HG03159 (cell line): ENCODE measurements around the gene CPSF4L.

ENCODE experiments used
- ATAC-seq: cut with Tn5 transposase; IDR thresholded peaks from one replicate; pipeline ENCODE4 v1.9.1; 2021; ENCODE audit warnings: mild to moderate bottlenecking, moderate library complexity; ENCODE audit not compliant: unreplicated experiment

The CPSF4L gene

DNA sequence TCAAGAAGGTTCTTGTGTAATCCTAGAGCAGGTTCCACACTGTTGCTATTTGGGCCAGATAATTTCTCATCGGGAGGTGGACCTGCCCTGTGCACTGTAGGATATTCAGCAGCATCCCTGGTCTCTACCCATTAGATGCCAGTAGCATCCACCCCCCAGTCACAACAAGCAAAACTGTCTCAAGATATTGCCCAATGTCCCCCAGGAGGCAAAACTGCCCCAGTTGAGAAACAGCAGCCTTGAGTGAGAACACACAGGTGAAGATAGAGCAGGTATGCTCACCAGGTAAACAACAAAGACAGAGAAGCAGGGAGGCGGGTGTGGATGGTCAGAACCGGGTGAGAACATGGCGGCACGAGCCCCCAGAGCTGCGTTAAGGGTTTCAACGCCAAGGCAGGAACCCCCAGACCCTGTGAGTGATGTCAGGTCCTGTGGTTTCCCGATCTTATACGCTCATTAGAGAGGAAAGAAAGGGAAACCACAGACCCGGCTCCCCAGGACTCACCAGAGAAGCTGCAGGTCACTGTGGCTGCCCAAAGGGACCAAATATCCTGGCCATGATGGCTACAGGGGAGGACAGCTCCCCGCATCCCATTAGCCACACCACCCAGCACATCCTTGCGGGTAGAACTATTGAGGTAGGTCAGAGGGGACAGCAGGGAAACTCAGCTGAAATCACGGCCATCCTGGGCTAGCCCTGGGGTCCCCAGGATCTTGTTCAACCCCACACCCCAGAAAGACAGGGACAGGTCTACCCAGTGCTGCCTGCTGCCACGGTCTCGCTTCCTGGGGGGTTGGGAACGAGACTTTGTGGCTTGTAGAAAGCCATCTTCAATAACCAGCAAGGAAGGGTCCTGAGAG is 28.9 kb upstream of the CPSF4L start:
- peak; percentile 53 for ATAC-seq

DNA sequence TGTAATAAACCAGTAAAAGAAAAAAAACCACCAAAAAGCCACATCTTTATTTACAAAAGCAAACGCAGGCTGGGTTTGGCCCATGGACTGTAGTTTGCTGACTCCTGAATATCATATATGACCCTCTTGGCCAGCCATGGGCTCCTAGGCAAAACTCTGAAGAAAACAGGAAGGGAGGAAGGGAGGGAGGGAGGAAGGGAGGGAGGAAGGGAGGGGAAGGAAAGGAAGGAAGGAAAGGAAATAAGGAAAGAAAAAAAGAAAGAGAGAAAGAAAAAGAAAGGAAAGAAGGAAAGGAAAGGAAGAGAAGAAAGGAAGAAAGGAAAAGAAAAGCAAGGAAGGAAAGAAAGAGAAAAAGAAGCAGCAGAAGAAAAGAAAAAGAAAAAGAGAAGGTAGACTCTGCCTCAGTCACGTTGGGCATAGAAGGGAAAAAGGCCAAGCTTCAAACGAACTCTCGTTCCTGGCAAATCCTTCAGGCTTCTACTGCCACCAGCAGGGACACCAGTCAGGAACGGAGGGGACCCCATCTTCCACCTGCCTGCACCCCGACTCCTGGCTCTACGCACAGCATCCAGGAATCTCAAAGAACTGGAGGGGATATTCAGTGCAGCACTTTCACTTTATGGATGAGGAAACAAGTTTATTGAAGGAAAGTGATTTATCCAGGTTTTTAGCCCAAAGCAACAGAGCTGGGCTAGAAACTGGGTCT is 28.0 kb upstream of the CPSF4L start:
- ATAC-seq = no peak

- no peak for ATAC-seq
Measured at GRCh38 chr17:73288534-73289302, 27.0 kb upstream of the CPSF4L start.

DNA sequence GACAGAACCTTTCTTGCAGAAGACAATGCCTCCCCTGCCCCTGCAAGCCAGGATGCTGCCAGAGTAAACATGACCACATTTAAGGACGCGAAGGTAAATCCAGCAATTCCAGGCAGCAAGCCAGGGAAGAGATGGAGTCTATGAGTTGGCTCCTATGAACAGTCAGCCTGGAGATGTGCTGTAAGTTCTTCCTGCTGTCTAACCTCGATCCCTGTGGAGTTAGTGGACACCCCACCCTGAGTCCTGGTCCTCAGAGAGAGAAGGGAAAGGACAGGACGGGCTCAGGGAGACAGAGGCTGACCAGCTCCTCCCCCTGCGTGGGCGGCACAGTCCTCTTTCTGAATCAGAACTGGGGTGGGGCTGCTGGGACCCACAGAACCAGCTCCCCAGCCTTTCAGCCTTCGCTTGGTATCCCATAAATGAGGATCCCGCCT is 25.2 kb upstream of the CPSF4L start:
- ATAC-seq = no peak

GRCh38 chr17:73285916-73286862 is 24.5 kb upstream of the CPSF4L start:
- ATAC-seq = no peak

DNA sequence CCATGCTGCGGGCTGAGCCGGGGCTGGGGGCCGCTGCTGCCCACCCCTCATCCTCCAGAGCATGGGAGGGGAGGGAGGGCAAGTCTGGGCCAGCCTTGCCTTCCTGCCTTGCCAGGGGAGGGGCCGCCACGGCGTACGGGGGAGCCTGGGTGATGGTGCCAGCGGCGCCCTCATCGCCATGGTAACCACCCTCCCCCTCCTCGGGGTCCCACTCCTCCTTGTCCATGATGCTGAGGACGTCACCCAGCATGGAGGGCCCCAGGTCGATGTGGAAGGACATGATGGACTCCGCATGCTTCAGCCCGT is 23.9 kb upstream of the CPSF4L start:
- ATAC-seq = no peak

DNA sequence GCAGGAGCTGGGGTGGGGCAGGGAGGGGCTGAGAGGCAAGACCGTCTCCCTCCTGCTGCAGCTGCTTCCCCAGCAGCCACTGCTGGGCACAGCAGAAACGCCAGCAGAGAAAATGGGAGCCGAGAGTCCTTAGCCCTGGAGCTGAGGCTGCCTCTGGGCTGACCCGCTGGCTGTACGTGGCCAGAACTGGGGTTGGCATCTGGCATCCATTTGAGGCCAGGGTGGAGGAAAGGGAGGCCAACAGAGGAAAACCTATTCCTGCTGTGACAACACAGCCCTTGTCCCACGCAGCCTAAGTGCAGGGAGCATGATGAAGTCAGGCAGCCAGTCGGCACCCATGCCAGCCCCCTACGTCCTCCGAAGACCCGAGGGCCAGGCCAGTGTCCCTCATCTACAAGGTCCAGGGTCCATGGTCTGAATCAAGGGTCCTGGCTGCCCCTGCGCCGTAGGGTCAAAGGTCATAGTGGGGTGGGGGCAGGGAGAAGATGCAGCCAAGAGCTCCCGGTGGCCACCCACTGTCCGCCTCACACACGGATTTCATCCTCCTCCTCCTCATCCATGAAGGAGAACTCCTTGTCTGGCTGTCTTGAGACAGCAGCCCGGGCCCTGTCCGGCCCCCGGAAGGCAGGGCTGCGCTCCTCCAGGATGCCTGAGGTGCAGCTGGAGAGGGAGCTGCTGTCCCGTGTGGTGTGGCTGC is 23.4 kb upstream of the CPSF4L start:
- ATAC-seq = no peak

GRCh38 chr17:73284354-73284753 is 22.7 kb upstream of the CPSF4L start:
- no peak for ATAC-seq

DNA sequence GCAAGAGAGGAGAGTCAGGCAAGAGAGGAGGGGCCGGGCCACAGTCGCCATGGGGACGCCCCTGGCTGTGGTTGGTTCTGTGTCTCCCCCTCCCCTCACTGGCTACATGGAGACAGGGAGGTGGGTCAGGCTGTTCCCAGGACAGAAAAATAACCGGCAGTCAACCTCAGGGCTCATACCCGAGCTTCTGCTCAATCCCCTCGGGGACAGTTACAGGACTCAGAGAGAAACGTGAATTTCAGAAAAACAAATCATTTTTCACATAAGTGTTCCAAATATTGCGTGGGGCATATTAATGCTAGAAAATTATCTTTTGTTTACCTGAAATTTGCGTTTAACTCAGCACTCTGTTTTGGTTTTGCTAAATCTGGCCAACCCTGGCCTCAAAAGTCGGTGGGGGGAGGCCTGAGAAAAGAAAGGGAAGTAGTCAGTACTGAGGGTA is 22.2 kb upstream of the CPSF4L start:
- ATAC-seq = no peak

- ATAC-seq = no peak
Measured at GRCh38 chr17:73283250-73283649, 21.6 kb upstream of the CPSF4L start.

DNA sequence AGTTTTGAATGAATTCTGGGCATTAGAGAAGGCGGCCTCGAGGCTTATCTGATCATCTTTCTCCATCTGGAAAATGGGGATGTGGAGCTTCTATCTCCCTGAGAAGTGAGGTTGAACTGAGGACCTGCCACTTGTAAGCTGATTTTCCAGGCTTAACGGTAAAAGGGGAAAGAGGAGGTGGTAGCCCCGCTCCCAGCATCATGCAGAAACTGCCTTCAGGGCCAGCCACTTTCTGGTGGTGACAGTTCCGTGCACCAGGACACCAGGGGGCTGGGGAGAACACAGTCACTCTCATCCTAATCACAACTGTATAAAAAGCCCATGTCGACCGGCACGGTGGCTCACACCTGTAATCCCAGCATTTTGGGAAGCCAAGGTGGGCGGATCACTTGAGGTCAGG is 20.9 kb upstream of the CPSF4L start:
- no peak for ATAC-seq

DNA sequence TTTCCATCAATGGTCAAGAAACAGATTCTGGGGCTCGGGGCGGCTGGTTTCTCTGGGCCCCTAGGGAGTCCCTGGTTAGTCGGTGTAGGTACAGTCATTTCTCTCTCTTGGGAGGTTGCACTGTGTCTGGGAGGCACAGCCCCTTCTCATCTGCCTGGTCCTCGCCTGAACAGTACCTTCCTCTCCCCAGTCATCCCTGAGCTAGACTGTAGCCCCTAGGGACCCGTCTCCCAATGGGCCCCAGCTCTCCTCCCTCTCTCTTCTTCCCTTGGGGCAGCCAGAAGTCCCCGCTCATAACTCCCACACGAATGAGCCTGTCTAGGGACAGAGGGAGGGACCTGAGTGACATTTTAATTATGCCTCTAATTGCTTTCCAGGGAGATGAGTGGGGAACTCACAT is 20.2 kb upstream of the CPSF4L start:
- peak; percentile 85 for ATAC-seq

GRCh38 chr17:73280191-73280590 is 18.5 kb upstream of the CPSF4L start:
- ATAC-seq = no peak

DNA sequence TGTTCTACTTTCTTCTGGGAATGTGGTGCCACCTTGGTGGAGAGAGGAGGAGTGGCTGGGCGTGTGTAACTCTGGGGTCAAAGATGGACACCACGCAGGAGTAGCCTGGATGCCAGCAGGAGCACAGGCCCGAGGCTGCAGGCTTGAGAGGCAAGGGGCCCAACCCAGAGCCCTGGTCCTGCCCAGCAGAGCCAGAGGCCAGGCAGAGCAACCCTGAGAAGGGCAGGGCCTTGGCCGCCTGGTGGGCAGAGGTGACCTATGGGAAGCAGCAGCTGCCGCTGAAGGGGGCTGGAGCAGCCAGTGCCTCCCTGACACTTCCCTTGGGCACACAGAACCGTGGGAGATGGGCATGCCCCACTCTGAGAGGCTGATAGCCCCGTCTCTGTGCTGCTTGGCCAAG is 18.0 kb upstream of the CPSF4L start:
- ATAC-seq = no peak

- ATAC-seq = no peak
Measured at GRCh38 chr17:73278465-73279453, 17.1 kb upstream of the CPSF4L start.

DNA sequence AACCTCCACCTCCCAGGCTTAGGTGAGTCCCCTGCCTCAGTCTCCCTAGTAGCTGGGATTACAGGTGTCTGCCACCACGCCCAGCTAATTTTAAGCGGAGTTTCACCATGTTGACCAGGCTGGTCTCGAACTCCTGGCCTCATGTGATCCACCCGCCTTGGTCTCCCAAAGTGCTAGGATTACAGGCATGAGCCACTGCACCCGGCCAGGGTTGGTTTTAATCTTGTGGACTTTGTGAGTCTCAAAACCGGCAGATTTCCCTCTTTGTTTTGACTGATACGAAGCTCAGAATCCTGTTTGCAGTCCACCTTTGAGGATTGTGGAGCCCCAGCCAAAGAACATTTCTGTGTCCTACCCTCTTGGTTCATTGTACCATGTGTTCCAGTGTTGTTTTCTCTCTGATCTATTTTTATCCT is 16.4 kb upstream of the CPSF4L start:
- ATAC-seq = no peak

- ATAC-seq = no peak
Measured at GRCh38 chr17:73274490-73274889, 12.8 kb upstream of the CPSF4L start.

DNA sequence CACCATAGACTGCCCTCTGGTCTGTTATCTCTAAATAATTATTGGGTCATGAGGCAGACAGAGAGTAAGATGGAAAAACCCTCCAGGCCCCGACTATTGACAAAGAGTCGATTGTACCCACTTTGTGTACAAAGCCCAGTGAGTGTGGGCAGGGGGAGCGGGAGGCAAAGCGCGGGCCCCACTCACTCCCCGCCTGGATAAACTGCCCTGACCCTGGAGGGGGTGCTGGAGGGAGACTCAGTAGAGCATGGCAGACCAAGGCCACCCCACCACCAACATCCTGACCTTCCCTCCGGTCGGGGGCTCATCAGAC is 11.2 kb upstream of the CPSF4L start:
- no peak for ATAC-seq

- peak; percentile 91 for ATAC-seq
Measured at GRCh38 chr17:73271072-73271471, 9.4 kb upstream of the CPSF4L start.
